Neural cell (in vitro differentiated cells): ENCODE results near the gene OR51E1. TPM values are rescaled to one million over a fixed set of nuclear protein-coding genes. Genes with fewer than 3 reads are reported as not detected.

Experiments
- H2AFZ ChIP-seq: fragments of 200-600, 300-800 bp; sonication (generic), shearing (Covaris generic); 2 replicates; pipeline ENCODE4 v1.6.0; 2014; ENCODE audit warnings: low read depth, mild to moderate bottlenecking, antibody characterized with exemption, low read length, moderate library complexity
- H3F3A ChIP-seq: fragments of 200-600 bp; shearing (Covaris generic); 2 replicates; pipeline ENCODE4 v1.6.1; 2016; ENCODE audit warnings: mild to moderate bottlenecking, moderate library complexity, mixed read lengths, antibody characterized with exemption, low read length; ENCODE audit not compliant: insufficient read depth, poor library complexity, severe bottlenecking
- H3K27ac ChIP-seq: fragments of 200-600, 300-800 bp; sonication (generic), shearing (Covaris generic); 2 replicates; pipeline ENCODE4 v1.5.1; 2014; ENCODE audit warnings: mild to moderate bottlenecking, low read length, moderate library complexity
- H3K27me3 ChIP-seq: fragments of 300-800, 200-600 bp; sonication (generic), shearing (Covaris generic); 2 replicates; pipeline ENCODE4 v1.6.0; 2014; ENCODE audit warnings: mild to moderate bottlenecking, low read depth, low read length, moderate library complexity; ENCODE audit not compliant: insufficient read depth
- H3K36me3 ChIP-seq: fragments of 300-800, 200-600 bp; sonication (generic), shearing (Covaris generic); 2 replicates; pipeline ENCODE4 v1.5.1; 2014; ENCODE audit warnings: mild to moderate bottlenecking, antibody characterized with exemption, low read length, moderate library complexity; ENCODE audit not compliant: insufficient read depth
- H3K4me2 ChIP-seq: fragments of 300-800, 200-600 bp; sonication (generic), shearing (Covaris generic); 2 replicates; pipeline ENCODE4 v1.6.0; 2014; ENCODE audit warnings: mild to moderate bottlenecking, low read length
- H3K4me3 ChIP-seq: fragments of 300-800, 200-600 bp; sonication (generic), shearing (Covaris generic); 2 replicates; pipeline ENCODE4 v1.5.1; 2014; ENCODE audit warnings: mild to moderate bottlenecking, low read length, moderate library complexity
- H3K79me2 ChIP-seq: fragments of 200-600 bp; shearing (Covaris generic); replicated peaks from 2 replicates; pipeline ENCODE4 v1.6.0; 2014; ENCODE audit warnings: mild to moderate bottlenecking, low read length, moderate library complexity; ENCODE audit not compliant: insufficient read depth
- H3K9ac ChIP-seq: fragments of 300-800, 200-600 bp; sonication (generic), shearing (Covaris generic); 2 replicates; pipeline ENCODE4 v1.6.1; 2016; ENCODE audit warnings: mild to moderate bottlenecking, low read length, mixed read lengths
- H3K9me2 ChIP-seq: fragments of 200-600 bp; shearing (Covaris generic); 2 replicates; pipeline ENCODE4 v1.6.1; 2016; ENCODE audit warnings: mild to moderate bottlenecking, low read length, mixed read lengths; ENCODE audit not compliant: insufficient read depth
- H3K9me3 ChIP-seq: fragments of 200-600, 300-800 bp; sonication (generic), shearing (Covaris generic); 2 replicates; pipeline ENCODE4 v1.6.1; 2016; ENCODE audit warnings: mild to moderate bottlenecking, mixed run types, low read length, moderate library complexity, mixed read lengths
- H4K20me1 ChIP-seq: fragments of 200-600 bp; shearing (Covaris generic); 2 replicates; pipeline ENCODE4 v1.6.1; 2016; ENCODE audit warnings: mild to moderate bottlenecking, mixed run types; ENCODE audit not compliant: insufficient read depth
- CTCF ChIP-seq: fragments of 450-650 bp; IDR thresholded peaks from 2 replicates; pipeline ENCODE4 v1.5.1; 2014; ENCODE audit warnings: antibody characterized with exemption, mild to moderate bottlenecking, moderate library complexity; ENCODE audit not compliant: poor library complexity, severe bottlenecking
- EP300 ChIP-seq: fragments of 450-650 bp; conservative IDR thresholded peaks from 2 replicates; pipeline ENCODE4 v1.6.1; 2014; ENCODE audit warnings: antibody characterized with exemption, mild to moderate bottlenecking, moderate library complexity; ENCODE audit not compliant: poor library complexity, severe bottlenecking
- EZH2 ChIP-seq: fragments of 200-600, 300-800 bp; shearing (Covaris generic), sonication (generic); IDR thresholded peaks from 2 replicates; pipeline ENCODE4 v1.6.1; 2014; ENCODE audit warnings: antibody characterized with exemption, low read length, borderline replicate concordance, mild to moderate bottlenecking; ENCODE audit not compliant: insufficient read depth, poor library complexity, severe bottlenecking
- MXI1 ChIP-seq: fragments of 450-650 bp; conservative IDR thresholded peaks from 2 replicates; pipeline ENCODE4 v1.6.1; 2014; ENCODE audit warnings: antibody characterized with exemption, mild to moderate bottlenecking; ENCODE audit not compliant: poor library complexity, severe bottlenecking
- POLR2AphosphoS5 ChIP-seq: IDR thresholded peaks from 2 replicates; pipeline ENCODE4 v1.6.1; 2012
- RAD21 ChIP-seq: fragments of 450-650 bp; conservative IDR thresholded peaks from 2 replicates; pipeline ENCODE4 v1.6.1; 2014; ENCODE audit warnings: antibody characterized with exemption, mild to moderate bottlenecking, moderate library complexity
- REST ChIP-seq: IDR thresholded peaks from 2 replicates; pipeline ENCODE4 v1.6.1; 2012; ENCODE audit warnings: borderline replicate concordance
- SMC3 ChIP-seq: fragments of 450-650 bp; conservative IDR thresholded peaks from 2 replicates; pipeline ENCODE4 v1.6.1; 2014; ENCODE audit warnings: antibody characterized with exemption, mild to moderate bottlenecking, moderate library complexity; ENCODE audit not compliant: poor library complexity
- TAF1 ChIP-seq: IDR thresholded peaks from 2 replicates; pipeline ENCODE4 v1.6.1; 2012; ENCODE audit warnings: low read depth
- polyA plus RNA-seq: library from polyadenylated mRNA; depleted of rRNA; stranded (reverse); fragments of >200 nt; gene quantifications from 2 replicates; pipeline ENCODE4 v1.2.3, GENCODE V29; 2014

Gene OR51E1
- polyA plus RNA-seq, 1 donor from 2014 or later, result not detected

GRCh38 chr11:4642043-4642442 is 1.7 kb upstream of the OR51E1 start:
- Histone ChIP-seq H3K9ac (no peak overlapping the region), H3K4me2 (no peak overlapping the region), H3K9me3 (no peaks in the 10 kb centered on the region), H4K20me1 (no peaks in the 10 kb centered on the region), H3K4me3 (no peak overlapping the region), H3K36me3 (no peaks in the 10 kb centered on the region), H3K9me2 (no peaks in the 10 kb centered on the region), H3K27ac (no peak overlapping the region), H3K79me2 (no peaks in the 10 kb centered on the region), H3F3A (no peaks in the 10 kb centered on the region), H3K27me3 (no peaks in the 10 kb centered on the region), H2AFZ (no peak overlapping the region)
- no peak for TF ChIP-seq CTCF
- no peak for TF ChIP-seq EZH2
- no peak for TF ChIP-seq REST
- no peak for TF ChIP-seq RAD21
- TF ChIP-seq EP300, result no peak
- TF ChIP-seq TAF1, result no peak
- TF ChIP-seq POLR2AphosphoS5, result no peak
- no peak for TF ChIP-seq MXI1

GRCh38 chr11:4643076-4643475 is 706 bp upstream of the OR51E1 start:
- TF ChIP-seq TAF1 (no peak), EZH2 (no peak), CTCF (no peak), MXI1 (no peak), POLR2AphosphoS5 (no peak), SMC3 (no peak), RAD21 (no peak), EP300 (no peak), REST (no peak)
- no peaks in the 10 kb centered on the region for H4K20me1 ChIP-seq
- no peak overlapping the region for H3K4me3 ChIP-seq
- no peak overlapping the region for H3K27ac ChIP-seq
- H2AFZ ChIP-seq, result no peak overlapping the region
- H3K79me2 ChIP-seq, result no peaks in the 10 kb centered on the region
- H3K4me2 ChIP-seq, result no peak overlapping the region
- H3F3A ChIP-seq, result no peaks in the 10 kb centered on the region
- H3K27me3 ChIP-seq, result no peaks in the 10 kb centered on the region
- H3K9ac ChIP-seq, result no peak overlapping the region
- no peaks in the 10 kb centered on the region for H3K9me3 ChIP-seq
- no peaks in the 10 kb centered on the region for H3K36me3 ChIP-seq
- H3K9me2 ChIP-seq, result no peaks in the 10 kb centered on the region
